HG02623 (cell line): ENCODE data around the gene CDH16.
"Not testable (repeated sequence)": the region's sequence is repeated elsewhere in the genome, so short reads cannot be mapped to it uniquely, and the experiment has no call there.

Experiments
- ATAC-seq: cut with Tn5 transposase; IDR thresholded peaks from one replicate; pipeline ENCODE4 v1.9.1; 2021; ENCODE audit warnings: moderate library complexity; ENCODE audit not compliant: unreplicated experiment

CDH16 gene

DNA sequence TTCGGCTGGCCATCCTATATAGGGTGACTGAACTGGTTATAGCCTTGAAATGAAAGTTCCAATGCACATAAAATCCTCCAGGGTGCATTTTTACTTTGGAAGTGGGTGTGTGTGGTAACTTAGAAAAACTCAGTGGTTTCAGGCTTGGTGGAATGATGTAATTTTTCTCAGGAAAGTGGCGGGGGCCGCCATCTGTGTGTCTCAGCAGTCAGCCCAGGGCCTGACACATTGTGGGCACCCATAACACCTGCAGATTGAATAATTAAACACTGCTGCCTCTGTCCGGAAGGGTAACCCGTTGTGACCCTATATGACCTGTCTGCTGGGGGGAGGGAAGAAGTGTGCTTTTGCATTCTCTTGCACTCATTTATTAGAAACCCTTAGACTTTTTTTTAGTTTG is 40.6 kb downstream of the CDH16 start:
- ATAC-seq: no peak

DNA sequence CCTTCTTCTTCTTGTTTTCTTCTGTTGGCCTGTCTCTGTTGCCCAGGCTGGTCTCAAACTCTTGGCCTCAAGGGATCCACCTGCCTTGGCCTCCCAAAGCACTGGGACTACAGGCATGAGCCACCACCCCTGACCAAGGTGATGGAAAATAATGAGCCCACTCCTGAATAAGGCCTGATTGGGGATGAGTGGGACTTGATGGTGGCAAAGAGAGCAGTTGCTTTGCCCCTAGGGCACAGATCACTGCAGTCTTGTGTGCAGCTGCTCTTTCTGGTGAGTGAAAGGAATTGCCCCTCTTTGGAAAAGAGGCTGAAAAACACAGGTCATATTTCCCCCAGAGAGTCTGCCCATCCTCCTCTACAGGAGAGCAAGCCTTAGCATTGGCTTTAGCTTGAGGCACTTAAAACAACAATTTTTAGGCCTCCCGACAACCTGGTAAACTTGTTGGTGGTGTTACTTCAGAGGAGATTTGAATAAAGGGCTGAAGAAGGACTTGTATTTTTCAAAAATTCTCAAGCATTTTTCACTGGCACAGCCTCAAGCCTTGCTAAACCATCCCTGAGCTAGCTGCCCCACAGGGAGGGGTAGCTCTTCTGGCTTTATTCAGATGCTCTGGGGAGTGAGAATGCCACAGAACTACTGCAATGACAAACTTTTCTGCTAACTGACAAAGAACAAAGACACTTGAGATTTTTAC is 44.5 kb downstream of the CDH16 start:
- no peak for ATAC-seq

DNA sequence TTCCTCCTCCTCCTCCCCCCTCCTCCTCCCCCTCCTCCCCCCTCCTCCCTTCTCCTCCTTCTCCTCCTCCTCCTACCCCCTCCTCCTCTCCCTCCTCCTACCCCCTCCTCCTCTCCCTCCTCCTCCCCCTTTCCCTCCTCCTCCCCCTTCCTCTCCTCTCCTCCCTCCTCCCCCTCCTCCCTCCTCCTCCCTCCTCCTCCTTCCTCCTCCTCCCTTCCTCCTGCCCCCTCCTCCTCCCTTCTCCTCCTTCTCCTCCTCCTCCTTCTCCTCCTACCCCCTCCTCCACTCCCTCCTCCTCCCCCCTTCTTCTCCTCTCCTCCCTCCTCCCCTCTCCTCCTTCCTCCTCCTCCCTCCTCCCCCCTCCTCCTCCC is 45.0 kb downstream of the CDH16 start:
- no peak for ATAC-seq

- ATAC-seq: peak; percentile 87
These were observed 45.6 kb downstream of the CDH16 start for GRCh38 chr16:66872943-66873684.

- no peak for ATAC-seq
These were observed 46.1 kb downstream of the CDH16 start for GRCh38 chr16:66872559-66872942.

DNA sequence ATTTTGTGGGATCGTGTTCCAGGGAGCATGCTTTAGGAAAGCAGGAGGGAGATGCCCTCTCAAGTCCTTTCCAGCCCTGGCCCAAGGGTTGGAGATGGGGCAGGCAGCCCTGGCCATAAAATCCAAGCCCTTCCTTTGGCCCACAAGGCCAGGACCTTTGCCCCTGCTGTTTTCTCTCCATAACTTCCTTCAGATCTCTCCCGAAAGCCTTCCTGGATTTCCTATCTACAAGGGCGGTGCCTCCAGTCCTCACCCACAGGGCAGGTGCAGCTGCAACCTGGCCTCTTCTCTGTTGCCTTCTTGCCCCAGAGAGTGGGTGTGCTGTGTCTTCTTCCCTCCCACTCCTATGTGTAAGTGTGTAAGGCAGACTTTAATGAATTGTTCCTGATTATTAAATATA is 46.8 kb downstream of the CDH16 start:
- no peak for ATAC-seq

- ATAC-seq: not testable (repeated sequence)
These were observed 47.3 kb downstream of the CDH16 start for GRCh38 chr16:66871363-66871762.

- ATAC-seq: no peak
These were observed 49.3 kb downstream of the CDH16 start for GRCh38 chr16:66869424-66869823.

DNA sequence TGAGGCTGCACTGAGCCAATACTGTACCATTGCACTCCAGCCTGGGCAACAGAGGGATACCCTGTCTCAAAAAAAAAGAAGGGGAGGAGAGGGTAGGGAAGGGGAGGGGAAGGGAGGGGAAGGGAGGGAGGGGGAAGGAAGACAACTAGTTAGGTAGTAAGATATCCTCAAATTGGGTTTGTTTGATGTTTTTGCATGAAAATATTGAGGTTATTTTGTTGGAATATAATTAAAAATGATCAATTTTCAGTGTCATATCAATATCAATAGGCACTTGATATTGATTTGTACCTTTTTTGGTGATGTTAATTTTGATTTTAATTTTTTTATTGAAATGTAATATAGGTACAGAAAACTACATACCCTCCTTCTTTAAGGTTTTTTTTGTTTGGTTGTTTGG is 55.0 kb downstream of the CDH16 start:
- ATAC-seq: no peak

DNA sequence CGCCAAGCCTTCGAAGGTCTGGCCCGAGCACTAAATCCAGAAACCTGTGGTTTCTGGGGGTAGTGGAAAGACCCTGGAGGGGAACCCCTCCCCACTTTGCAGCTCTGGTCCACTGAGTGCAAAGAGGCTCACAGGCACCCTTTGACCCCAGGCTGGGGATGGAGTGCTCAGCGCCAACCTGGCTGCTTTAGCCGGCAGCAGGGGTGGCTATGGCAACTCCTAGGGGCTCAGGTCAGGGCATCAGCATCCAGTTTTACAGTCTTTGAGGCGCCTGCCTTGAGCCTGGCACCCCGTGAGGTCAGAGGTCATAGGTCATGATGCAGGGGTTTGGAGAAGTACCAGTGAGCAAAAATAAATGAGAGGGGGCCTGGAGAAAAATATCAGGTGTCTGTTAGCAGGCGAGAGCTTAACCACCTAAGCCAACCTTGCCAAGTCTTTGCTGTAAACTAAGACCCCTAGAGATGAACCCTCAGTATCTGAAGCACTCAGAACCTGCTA is 56.6 kb downstream of the CDH16 start:
- no peak for ATAC-seq

GRCh38 chr16:66859397-66860068 is 59.2 kb downstream of the CDH16 start:
- ATAC-seq: no peak

- ATAC-seq: no peak
These were observed 59.8 kb downstream of the CDH16 start for GRCh38 chr16:66858740-66859396.
